PC-9 (cell line): ENCODE measurements around the gene RAB11FIP4.

Source experiments
- EZH2 ChIP-seq: fragments of 200-600 bp; sonication (generic); IDR thresholded peaks from 2 replicates; pipeline ENCODE4 v1.8.0; 2017; ENCODE audit warnings: antibody characterized with exemption, low read depth
- TF ChIP-seq, protein P1 (sequence below): fragments of 200-600 bp; sonication (generic); conservative IDR thresholded peaks from 2 replicates; pipeline ENCODE4 v1.6.1; 2017; ENCODE audit warnings: mixed run types, antibody characterized with exemption, mild to moderate bottlenecking, moderate library complexity

DNA sequence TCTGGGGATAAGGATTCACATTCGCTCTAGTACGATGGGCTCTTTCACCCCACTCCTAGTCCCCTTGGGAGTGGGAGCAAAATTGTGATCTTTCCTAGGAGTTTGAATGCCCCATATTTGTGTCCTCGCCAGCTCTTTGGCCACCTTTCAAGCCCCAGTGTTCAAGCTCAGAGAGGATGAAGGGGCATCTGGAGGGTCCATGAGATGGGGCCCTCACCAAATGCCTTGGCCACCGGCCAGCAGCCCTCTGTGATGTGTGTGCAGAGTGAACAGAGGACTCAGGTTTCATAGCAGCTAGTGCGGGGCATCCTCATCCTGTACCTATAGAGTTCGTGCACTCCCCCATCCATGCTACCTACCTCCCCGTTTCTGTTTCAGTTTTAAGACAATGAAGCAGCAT, 140.6 kb downstream of the RAB11FIP4 start:
- TF ChIP-seq, protein P1, sequence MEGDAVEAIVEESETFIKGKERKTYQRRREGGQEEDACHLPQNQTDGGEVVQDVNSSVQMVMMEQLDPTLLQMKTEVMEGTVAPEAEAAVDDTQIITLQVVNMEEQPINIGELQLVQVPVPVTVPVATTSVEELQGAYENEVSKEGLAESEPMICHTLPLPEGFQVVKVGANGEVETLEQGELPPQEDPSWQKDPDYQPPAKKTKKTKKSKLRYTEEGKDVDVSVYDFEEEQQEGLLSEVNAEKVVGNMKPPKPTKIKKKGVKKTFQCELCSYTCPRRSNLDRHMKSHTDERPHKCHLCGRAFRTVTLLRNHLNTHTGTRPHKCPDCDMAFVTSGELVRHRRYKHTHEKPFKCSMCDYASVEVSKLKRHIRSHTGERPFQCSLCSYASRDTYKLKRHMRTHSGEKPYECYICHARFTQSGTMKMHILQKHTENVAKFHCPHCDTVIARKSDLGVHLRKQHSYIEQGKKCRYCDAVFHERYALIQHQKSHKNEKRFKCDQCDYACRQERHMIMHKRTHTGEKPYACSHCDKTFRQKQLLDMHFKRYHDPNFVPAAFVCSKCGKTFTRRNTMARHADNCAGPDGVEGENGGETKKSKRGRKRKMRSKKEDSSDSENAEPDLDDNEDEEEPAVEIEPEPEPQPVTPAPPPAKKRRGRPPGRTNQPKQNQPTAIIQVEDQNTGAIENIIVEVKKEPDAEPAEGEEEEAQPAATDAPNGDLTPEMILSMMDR, result no peak
- TF ChIP-seq EZH2, result no peak
